Measurements from ENCODE around the gene DNMT3A. TPM values are rescaled to one million over a fixed set of nuclear protein-coding genes. Genes with fewer than 3 reads are reported as not detected.

DNMT3A gene
- 3.6 and 4.7 TPM in 2 replicates for total RNA-seq (2014; rRNA removed; shearing (Covaris generic))

- Histone ChIP-seq H3K4me1 (replicated peaks) (0 out of 2 replicates have a peak, but pooled peaks cover 6% of the 10 kb centered on the region), H3K36me3 (no peaks in the 10 kb centered on the region), H3K4me3 (peak within 1 kb of the TSS; percentile 50), H3K27ac (no peak within 1 kb of the TSS), H3K27me3 (replicated peaks) (no peaks in the 10 kb centered on the region; the same call in 1 of the 2 replicates), H3K9me3 (replicated peaks) (no peaks in the 10 kb centered on the region)
- peak in 1 of 2 experiments; percentile 69 for DNase-seq (ENCODE audit: low read depth in 1 of 2, low spot score in 2 of 2)
Measured at GRCh38 chr2:25341753-25342371, at the start of gene DNMT3A. DNMT3A (minus strand) TSS chr2:25341925; CDS start chr2:25313984, 27,941 bp downstream.

GRCh38 chr2:25389161-25389560 lies 47.4 kb upstream of the DNMT3A start:
- Histone ChIP-seq H3K27ac (no peak overlapping the region), H3K27me3 (replicated peaks) (no peaks in the 10 kb centered on the region), H3K4me3 (no peak overlapping the region), H3K36me3 (no peaks in the 10 kb centered on the region), H3K9me3 (replicated peaks) (no peaks in the 10 kb centered on the region), H3K4me1 (replicated peaks) (no peaks in the 10 kb centered on the region)
- no peak for DNase-seq (ENCODE audit: low read depth in 1 of 2, low spot score in 2 of 2)

DNA sequence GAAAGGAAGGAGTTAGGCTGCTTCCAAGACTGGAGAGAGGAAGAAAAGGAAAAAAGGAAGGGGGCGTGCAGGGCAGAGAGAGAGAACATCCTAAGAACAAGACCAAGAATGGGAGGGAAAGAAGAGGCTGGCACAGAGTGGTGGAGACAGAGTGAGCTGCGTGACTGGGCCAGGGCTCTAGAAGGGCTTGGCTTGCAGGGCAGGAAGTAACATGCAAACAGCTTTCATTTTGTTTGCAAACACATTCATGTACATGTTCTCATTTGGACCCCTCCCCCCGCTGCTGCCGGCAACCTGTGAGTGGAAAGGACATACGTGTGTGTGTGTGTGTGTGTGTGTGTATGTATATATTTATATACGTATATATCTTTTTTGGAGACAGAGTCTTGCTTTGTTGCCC lies 46.8 kb upstream of the DNMT3A start:
- Histone ChIP-seq H3K27ac (no peak overlapping the region), H3K4me3 (no peak overlapping the region), H3K36me3 (no peaks in the 10 kb centered on the region), H3K27me3 (replicated peaks) (no peaks in the 10 kb centered on the region), H3K9me3 (replicated peaks) (no peaks in the 10 kb centered on the region), H3K4me1 (replicated peaks) (no peaks in the 10 kb centered on the region)
- no peak for DNase-seq (ENCODE audit: low read depth in 1 of 2, low spot score in 2 of 2)

DNA sequence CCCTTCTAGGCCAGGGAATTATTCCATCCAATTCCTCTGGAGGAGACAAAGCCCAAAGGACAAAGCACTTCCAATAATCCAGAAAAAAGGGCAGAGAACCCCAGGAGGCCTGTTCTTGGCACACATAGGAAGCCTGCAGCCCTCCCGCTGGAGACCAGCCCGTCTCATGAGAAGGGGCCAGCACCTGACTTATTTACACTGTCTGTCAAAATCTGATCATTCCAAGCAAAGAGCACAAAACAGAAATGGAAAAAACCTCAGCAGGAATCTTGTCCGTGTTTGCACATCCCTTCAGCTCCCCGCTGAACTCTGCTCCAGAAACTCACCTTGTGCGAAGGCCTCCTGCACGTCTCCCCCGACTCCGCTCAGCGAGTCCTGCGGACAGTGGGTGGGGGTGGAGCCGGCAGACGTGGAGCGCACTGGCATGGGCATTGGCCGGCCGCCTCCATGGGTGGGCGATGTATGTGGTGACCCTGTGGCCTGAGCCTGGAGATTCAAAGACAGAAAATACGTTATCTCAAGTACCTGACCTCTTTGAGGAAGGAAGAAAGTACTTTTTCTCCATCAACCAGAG lies 46.2 kb upstream of the DNMT3A start:
- Histone ChIP-seq H3K36me3 (no peaks in the 10 kb centered on the region), H3K27me3 (replicated peaks) (no peaks in the 10 kb centered on the region), H3K4me3 (no peak overlapping the region), H3K4me1 (replicated peaks) (no peaks in the 10 kb centered on the region), H3K9me3 (replicated peaks) (no peaks in the 10 kb centered on the region), H3K27ac (no peak overlapping the region)
- DNase-seq (ENCODE audit: low read depth in 1 of 2, low spot score in 2 of 2): no peak

DNA sequence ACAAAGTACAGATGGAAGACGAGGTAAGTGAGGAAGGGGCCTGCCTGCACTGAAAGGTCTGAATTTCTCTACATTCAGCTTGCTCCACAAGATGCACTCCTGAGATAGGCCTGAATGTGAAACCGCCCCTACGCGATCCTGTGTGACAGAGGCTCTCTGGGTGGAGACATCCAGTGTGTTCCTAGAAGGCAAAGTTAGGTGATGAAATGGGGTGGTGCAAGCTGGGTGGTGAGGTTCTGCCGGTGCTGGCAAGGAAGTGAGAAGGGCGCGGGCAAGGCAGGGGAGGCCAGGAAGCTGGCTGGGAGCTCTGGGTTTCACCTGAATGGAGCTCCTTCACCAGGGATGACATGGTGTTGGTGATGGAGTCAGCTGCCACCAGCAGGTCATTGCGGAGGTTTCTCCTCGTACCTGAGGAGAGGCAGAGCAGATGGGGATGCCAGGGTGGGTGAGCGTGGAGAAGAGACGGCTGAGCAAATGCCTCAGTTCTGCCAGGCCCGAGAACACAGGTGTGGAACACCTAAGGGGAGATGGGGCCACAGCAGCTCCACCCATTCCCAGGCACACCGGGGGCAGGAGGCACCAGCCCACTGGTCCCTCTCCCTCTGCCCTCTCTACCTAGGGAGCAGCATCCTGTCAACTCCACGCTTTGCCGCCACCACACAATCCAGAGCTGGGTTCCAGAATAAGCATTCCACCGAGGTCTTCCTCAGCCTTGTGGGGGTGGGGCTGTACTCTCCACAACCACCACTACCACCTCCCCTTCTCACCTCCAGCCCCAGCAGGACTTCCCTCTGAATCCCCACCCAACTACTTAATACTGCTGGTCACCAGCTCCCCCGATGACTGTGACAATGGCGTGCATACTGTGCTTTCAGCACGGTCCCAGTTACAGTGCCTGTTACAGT lies 45.5 kb upstream of the DNMT3A start:
- DNase-seq (ENCODE audit: low read depth in 1 of 2, low spot score in 2 of 2): no peak
- H3K27ac ChIP-seq: no peak overlapping the region
- H3K36me3 ChIP-seq: no peaks in the 10 kb centered on the region
- no peaks in the 10 kb centered on the region for H3K27me3 ChIP-seq (replicated peaks)
- no peaks in the 10 kb centered on the region for H3K4me1 ChIP-seq (replicated peaks)
- H3K9me3 ChIP-seq (replicated peaks): no peaks in the 10 kb centered on the region
- H3K4me3 ChIP-seq: no peak overlapping the region

GRCh38 chr2:25385910-25386309 lies 44.2 kb upstream of the DNMT3A start:
- no peak for DNase-seq (ENCODE audit: low read depth in 1 of 2, low spot score in 2 of 2)
- Histone ChIP-seq H3K9me3 (replicated peaks) (no peaks in the 10 kb centered on the region), H3K4me3 (no peak overlapping the region), H3K4me1 (replicated peaks) (no peaks in the 10 kb centered on the region), H3K27me3 (replicated peaks) (no peaks in the 10 kb centered on the region), H3K27ac (no peak overlapping the region), H3K36me3 (no peaks in the 10 kb centered on the region)

GRCh38 chr2:25383806-25384205 lies 42.1 kb upstream of the DNMT3A start:
- no peaks in the 10 kb centered on the region for H3K9me3 ChIP-seq (replicated peaks)
- H3K36me3 ChIP-seq: no peaks in the 10 kb centered on the region
- H3K27ac ChIP-seq: no peak overlapping the region
- no peaks in the 10 kb centered on the region for H3K4me1 ChIP-seq (replicated peaks)
- no peak overlapping the region for H3K4me3 ChIP-seq
- DNase-seq (ENCODE audit: low read depth in 1 of 2, low spot score in 2 of 2): no peak
- no peaks in the 10 kb centered on the region for H3K27me3 ChIP-seq (replicated peaks)

DNA sequence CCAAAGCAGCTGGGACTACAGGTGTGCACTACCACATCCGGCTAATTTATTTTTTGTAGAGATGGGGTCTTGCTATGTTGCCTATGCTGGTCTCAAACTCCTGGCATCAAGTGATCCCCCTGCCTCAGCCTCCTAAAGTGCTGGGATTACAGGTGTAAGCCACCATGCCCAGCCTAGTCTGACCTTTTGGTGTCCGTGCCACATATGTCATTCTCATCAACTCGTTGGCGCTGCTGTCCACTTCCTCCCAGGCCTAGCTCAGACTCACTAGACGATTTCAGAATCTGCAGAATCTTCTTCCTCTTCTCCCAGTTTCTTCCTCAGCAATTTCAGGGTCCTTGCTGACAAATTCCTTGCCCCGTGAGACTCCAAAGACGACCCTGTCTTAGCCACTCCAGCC lies 39.8 kb upstream of the DNMT3A start:
- DNase-seq (ENCODE audit: low read depth in 1 of 2, low spot score in 2 of 2): peak in 1 of 2 experiments; percentile 16
- peaks cover 6% of the 10 kb centered on the region for H3K4me1 ChIP-seq (replicated peaks)
- H3K4me3 ChIP-seq: no peak overlapping the region
- no peaks in the 10 kb centered on the region for H3K9me3 ChIP-seq (replicated peaks)
- no peak overlapping the region for H3K27ac ChIP-seq
- H3K27me3 ChIP-seq (replicated peaks): no peaks in the 10 kb centered on the region
- H3K36me3 ChIP-seq: no peaks in the 10 kb centered on the region

DNA sequence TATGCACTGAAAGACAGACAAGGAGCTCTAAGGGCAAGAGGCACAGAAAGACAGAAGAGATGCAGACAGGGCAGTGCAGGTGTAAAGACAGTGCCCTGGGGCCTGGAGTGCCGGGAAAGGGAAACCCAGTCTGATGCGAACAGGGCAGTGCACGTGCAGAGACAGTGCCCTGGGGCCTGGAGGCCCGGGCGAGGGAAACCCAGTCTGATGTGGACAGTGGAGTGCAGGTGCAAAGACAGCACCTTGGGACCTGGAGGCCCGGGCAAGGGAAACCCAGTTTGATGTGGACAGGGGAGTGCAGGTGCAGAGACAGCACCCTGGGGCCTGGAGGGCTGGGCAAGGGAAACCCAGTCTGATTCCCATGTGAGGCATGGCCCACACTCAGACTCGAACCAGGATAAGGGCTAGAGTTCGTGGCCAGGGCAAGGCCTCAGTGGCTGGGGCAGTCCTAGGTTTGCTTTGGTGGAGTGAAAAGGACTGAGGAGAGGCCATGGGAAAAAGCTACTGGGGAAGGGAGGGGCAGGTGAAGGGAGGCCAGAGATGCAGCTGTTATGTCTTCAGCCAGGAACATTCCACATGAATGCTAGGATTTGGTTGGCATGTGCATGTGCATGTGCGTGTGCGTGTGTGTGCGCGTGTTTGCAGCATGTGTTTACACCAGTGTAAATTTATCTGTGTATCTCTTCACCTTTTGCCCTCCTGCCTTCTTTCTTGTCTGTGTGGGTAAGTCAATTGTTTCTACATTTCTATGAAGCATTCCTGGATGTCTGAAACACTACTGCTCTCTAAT lies 39.1 kb upstream of the DNMT3A start:
- DNase-seq (ENCODE audit: low read depth in 1 of 2, low spot score in 2 of 2): peak in 1 of 2 experiments; percentile 16
- H3K4me1 ChIP-seq (replicated peaks): peaks cover 6% of the 10 kb centered on the region
- H3K27me3 ChIP-seq (replicated peaks): no peaks in the 10 kb centered on the region
- no peaks in the 10 kb centered on the region for H3K36me3 ChIP-seq
- no peak overlapping the region for H3K27ac ChIP-seq
- H3K4me3 ChIP-seq: no peak overlapping the region
- H3K9me3 ChIP-seq (replicated peaks): no peaks in the 10 kb centered on the region

- peaks cover 6% of the 10 kb centered on the region for H3K4me1 ChIP-seq (replicated peaks)
- peak in 1 of 2 experiments; percentile 0 for DNase-seq (ENCODE audit: low read depth in 1 of 2, low spot score in 2 of 2)
- no peaks in the 10 kb centered on the region for H3K9me3 ChIP-seq (replicated peaks)
- no peak overlapping the region for H3K4me3 ChIP-seq
- no peak overlapping the region for H3K27ac ChIP-seq
- no peaks in the 10 kb centered on the region for H3K36me3 ChIP-seq
- no peaks in the 10 kb centered on the region for H3K27me3 ChIP-seq (replicated peaks)
Measured at GRCh38 chr2:25380023-25380422, 38.3 kb upstream of the DNMT3A start.

DNA sequence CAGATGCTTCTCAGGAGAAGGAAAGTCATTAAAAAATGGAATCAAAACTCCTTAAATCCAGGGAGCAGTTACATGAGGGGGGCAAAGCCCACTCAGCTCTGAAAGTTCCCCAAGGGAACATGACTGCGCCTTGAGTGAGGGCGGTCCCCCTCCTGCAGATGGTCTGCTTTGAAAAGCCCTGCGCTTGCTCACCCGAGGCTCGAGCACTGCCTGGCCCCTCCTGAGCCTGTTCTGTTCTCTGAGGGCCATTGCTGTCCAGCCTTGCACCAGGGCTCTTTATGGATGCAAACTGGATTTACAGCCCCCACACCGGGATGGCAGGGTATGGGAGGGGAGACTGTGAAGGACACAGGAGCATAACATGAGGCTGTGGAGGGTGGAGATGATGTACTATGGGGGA lies 37.8 kb upstream of the DNMT3A start:
- Histone ChIP-seq H3K4me1 (replicated peaks) (peaks cover 6% of the 10 kb centered on the region), H3K4me3 (no peak overlapping the region), H3K27ac (no peak overlapping the region), H3K36me3 (no peaks in the 10 kb centered on the region), H3K9me3 (replicated peaks) (no peaks in the 10 kb centered on the region), H3K27me3 (replicated peaks) (no peaks in the 10 kb centered on the region)
- DNase-seq (ENCODE audit: low read depth in 1 of 2, low spot score in 2 of 2): peak in 1 of 2 experiments; percentile 22

GRCh38 chr2:25378731-25379490 lies 37.2 kb upstream of the DNMT3A start:
- Histone ChIP-seq H3K36me3 (no peaks in the 10 kb centered on the region), H3K27ac (no peak overlapping the region), H3K4me1 (replicated peaks) (peaks cover 6% of the 10 kb centered on the region), H3K4me3 (no peak overlapping the region), H3K27me3 (replicated peaks) (no peaks in the 10 kb centered on the region), H3K9me3 (replicated peaks) (no peaks in the 10 kb centered on the region)
- DNase-seq (ENCODE audit: low read depth in 1 of 2, low spot score in 2 of 2): peak in 1 of 2 experiments; percentile 47

All from SJSA1 (cell line).